ENCODE results near the gene DPYD.

Gene DPYD

DNA sequence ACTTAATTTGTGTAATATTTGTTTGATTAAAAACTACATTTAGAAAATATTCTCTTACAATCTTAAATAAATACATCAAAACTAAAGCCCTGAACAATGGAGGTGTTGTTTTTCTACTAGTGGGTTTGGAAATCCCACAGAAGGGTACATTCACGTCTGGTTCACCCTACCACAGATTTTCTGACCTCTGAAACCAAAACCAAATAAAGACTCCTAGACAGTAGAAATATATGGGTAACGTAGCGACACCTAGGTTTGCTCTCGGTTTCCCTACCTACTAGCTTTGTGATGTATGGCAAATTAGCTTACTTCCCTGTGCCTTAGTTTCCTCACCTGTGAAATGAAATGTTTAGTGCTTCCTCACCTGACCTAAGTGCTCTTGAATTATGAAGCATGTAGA, 312.6 kb downstream of the DPYD start:
- TF ChIP-seq, protein P1, sequence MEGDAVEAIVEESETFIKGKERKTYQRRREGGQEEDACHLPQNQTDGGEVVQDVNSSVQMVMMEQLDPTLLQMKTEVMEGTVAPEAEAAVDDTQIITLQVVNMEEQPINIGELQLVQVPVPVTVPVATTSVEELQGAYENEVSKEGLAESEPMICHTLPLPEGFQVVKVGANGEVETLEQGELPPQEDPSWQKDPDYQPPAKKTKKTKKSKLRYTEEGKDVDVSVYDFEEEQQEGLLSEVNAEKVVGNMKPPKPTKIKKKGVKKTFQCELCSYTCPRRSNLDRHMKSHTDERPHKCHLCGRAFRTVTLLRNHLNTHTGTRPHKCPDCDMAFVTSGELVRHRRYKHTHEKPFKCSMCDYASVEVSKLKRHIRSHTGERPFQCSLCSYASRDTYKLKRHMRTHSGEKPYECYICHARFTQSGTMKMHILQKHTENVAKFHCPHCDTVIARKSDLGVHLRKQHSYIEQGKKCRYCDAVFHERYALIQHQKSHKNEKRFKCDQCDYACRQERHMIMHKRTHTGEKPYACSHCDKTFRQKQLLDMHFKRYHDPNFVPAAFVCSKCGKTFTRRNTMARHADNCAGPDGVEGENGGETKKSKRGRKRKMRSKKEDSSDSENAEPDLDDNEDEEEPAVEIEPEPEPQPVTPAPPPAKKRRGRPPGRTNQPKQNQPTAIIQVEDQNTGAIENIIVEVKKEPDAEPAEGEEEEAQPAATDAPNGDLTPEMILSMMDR (IDR thresholded peaks at IDR 0.05; ENCODE audit: low read length), result no peak
- no peak for TF ChIP-seq EZH2 (IDR thresholded peaks at IDR 0.05; ENCODE audit: borderline replicate concordance, low read length)
- H3K27ac ChIP-seq (ENCODE audit: low read depth, low read length, poor library complexity, severe bottlenecking), result no peak overlapping the region
- no peaks in the 10 kb centered on the region for H3K9me3 ChIP-seq (ENCODE audit: low read length)
- H3K79me2 ChIP-seq (ENCODE audit: insufficient read depth, low read length), result no peaks in the 10 kb centered on the region
- no peak overlapping the region for H2AFZ ChIP-seq (ENCODE audit: low read length)
- no peaks in the 10 kb centered on the region for H4K20me1 ChIP-seq (ENCODE audit: insufficient read depth, low read length)
- H3K9me2 ChIP-seq (ENCODE audit: low read depth, low read length), result no peaks in the 10 kb centered on the region
- no peaks in the 10 kb centered on the region for H3F3A ChIP-seq (ENCODE audit: insufficient read depth, low read length)
- peaks cover 10% of the 10 kb centered on the region for H3K4me1 ChIP-seq (ENCODE audit: insufficient read depth, low read length, severe bottlenecking)
- no peak overlapping the region for H3K4me2 ChIP-seq (ENCODE audit: low read length)
- H3K36me3 ChIP-seq (ENCODE audit: insufficient read depth, low read length), result no peaks in the 10 kb centered on the region
- no peak overlapping the region for H3K9ac ChIP-seq (ENCODE audit: low read length)
- no peak overlapping the region for H3K4me3 ChIP-seq (ENCODE audit: low read depth, low read length, poor library complexity, severe bottlenecking)
- H3K27me3 ChIP-seq (ENCODE audit: insufficient read depth, low read length), result no peaks in the 10 kb centered on the region

DNA sequence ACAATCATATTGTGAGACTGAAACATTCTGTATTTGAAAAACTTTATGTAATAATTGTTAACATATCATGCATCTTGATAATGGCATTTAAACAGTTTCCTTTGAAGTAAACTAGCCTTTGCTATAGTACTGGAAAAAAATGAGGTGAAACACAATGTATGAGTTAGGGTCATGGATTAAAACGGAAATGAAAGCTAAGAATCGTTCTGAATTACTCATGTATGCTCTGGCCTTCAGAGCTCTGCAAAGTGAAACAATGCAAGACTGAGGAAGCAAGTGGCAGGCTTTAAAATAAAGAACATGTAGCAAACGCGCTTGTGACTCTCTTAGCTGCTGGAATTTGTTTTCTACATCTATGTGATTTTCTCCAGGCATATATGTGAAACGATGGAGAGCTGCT, 317.1 kb downstream of the DPYD start:
- TF ChIP-seq EZH2 (IDR thresholded peaks at IDR 0.05; ENCODE audit: borderline replicate concordance, low read length), result no peak
- TF ChIP-seq, protein P1 (IDR thresholded peaks at IDR 0.05; ENCODE audit: low read length), result no peak
- Histone ChIP-seq H3K4me3 (ENCODE audit: low read depth, low read length, poor library complexity, severe bottlenecking) (no peak overlapping the region), H2AFZ (ENCODE audit: low read length) (no peak overlapping the region), H3K36me3 (ENCODE audit: insufficient read depth, low read length) (no peaks in the 10 kb centered on the region), H3K27ac (ENCODE audit: low read depth, low read length, poor library complexity, severe bottlenecking) (peak overlapping the region; percentile 47), H4K20me1 (ENCODE audit: insufficient read depth, low read length) (no peaks in the 10 kb centered on the region), H3K27me3 (ENCODE audit: insufficient read depth, low read length) (no peaks in the 10 kb centered on the region), H3K9me2 (ENCODE audit: low read depth, low read length) (no peaks in the 10 kb centered on the region), H3K4me2 (ENCODE audit: low read length) (peak overlapping the region; percentile 43), H3K9me3 (ENCODE audit: low read length) (no peaks in the 10 kb centered on the region), H3K9ac (ENCODE audit: low read length) (no peak overlapping the region), H3K4me1 (ENCODE audit: insufficient read depth, low read length, severe bottlenecking) (peaks cover 15% of the 10 kb centered on the region), H3K79me2 (ENCODE audit: insufficient read depth, low read length) (no peaks in the 10 kb centered on the region), H3F3A (ENCODE audit: insufficient read depth, low read length) (no peaks in the 10 kb centered on the region)

DNA sequence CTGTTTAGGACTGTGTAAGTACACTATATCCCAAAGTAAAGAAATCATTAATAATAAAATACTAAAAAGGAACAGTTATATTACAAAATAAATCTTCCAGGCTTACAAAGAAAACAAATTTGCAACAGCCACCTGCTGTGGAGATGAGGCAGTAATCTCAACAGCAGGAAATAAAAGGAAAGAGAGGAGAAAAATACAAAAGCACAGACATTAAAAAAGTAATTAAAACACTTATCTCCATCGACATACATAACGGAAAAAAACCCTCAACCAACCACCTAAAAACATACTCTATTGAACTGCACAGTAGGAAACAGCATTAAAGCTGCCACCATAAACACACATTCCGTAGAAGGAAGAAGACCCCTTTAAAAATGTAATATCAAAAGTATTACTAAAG, 317.6 kb downstream of the DPYD start:
- peak overlapping the region; percentile 43 for H3K4me2 ChIP-seq (ENCODE audit: low read length)
- H3K9me3 ChIP-seq (ENCODE audit: low read length), result no peaks in the 10 kb centered on the region
- no peaks in the 10 kb centered on the region for H3K79me2 ChIP-seq (ENCODE audit: insufficient read depth, low read length)
- no peak overlapping the region for H3K4me3 ChIP-seq (ENCODE audit: low read depth, low read length, poor library complexity, severe bottlenecking)
- H3F3A ChIP-seq (ENCODE audit: insufficient read depth, low read length), result no peaks in the 10 kb centered on the region
- H3K9ac ChIP-seq (ENCODE audit: low read length), result no peak overlapping the region
- H4K20me1 ChIP-seq (ENCODE audit: insufficient read depth, low read length), result no peaks in the 10 kb centered on the region
- peak overlapping the region; percentile 47 for H3K27ac ChIP-seq (ENCODE audit: low read depth, low read length, poor library complexity, severe bottlenecking)
- no peaks in the 10 kb centered on the region for H3K36me3 ChIP-seq (ENCODE audit: insufficient read depth, low read length)
- H3K9me2 ChIP-seq (ENCODE audit: low read depth, low read length), result no peaks in the 10 kb centered on the region
- no peak for TF ChIP-seq EZH2 (IDR thresholded peaks at IDR 0.05; ENCODE audit: borderline replicate concordance, low read length)
- TF ChIP-seq, protein P1 (IDR thresholded peaks at IDR 0.05; ENCODE audit: low read length), result no peak
- H3K27me3 ChIP-seq (ENCODE audit: insufficient read depth, low read length), result no peaks in the 10 kb centered on the region
- H3K4me1 ChIP-seq (ENCODE audit: insufficient read depth, low read length, severe bottlenecking), result peaks cover 15% of the 10 kb centered on the region
- H2AFZ ChIP-seq (ENCODE audit: low read length), result no peak overlapping the region

All from OCI-LY1 (cell line).